H4 (cell line): ENCODE measurements around the gene RNF19B. TPM values are rescaled to one million over a fixed set of nuclear protein-coding genes. Genes with fewer than 3 reads are reported as not detected.
A peak's percentile ranks its signal among the peaks of the same experiment; 100 is the strongest.

Source experiments
- DNase-seq: peaks from one replicate; pipeline ENCODE4 v3.0.0-alpha.2; 2015; ENCODE audit warnings: low spot score
- total RNA-seq: library from RNA; depleted of rRNA; stranded (reverse); fragments of >200 nt; shearing (Covaris generic); gene quantifications from 2 replicates; pipeline ENCODE4 v1.2.3, GENCODE V29; 2014

Gene RNF19B
- total RNA-seq, 1 experiment from 2014 or later: 7.5 TPM

DNA sequence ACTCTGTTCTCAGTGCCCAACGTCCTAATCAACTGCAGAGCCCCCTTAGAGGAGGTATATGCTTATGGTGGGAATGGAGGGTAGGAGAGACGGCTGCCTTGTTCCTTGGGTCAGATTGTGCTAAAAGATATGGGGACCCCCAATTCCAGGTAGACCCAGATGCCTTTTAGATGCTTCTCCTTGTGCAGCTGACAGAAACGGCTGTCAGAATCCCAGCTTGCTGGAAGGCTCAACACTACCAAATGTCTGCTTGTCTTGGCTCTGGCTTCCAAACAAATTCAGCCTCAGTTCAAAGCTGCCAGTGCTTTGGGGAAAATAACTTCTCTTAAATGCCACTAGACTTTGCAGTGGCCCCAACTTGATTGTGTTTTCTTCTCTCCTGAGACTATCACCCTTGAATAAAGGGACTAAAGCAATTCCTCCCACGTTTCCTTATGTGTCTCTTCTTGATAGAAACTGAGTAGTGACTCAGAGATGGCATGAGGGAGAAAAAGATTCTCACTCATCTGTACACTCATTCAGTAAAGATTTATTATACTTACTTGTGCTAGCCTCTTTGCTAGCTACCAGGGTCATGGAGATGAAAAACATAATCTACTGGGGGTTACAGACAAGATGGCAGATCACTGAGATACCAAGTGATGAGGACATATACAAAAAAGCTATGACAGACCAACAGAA lies 3.4 kb upstream of the RNF19B start:
- DNase-seq: no peak

DNA sequence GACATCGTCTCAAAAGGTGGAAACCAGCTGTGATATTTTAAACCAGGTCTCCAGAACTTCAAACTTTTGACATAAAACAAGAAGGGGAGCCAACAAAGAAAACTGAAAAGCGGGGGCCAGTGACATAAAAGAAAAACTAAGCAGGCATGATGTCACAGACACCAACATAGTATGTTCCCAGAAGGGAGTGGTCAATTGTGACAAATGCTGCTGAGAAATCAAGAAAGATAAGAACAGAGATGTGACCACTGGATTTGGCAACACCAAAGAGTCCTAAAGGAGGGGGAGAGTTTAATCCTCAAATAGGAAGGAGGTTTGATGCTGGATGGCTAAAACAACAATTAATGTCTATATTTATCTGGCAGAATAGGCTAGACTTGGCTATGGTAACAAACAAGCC lies 2.3 kb upstream of the RNF19B start:
- DNase-seq: no peak

GRCh38 chr1:32965251-32965747 lies 690 bp upstream of the RNF19B start:
- no peak for DNase-seq

DNA sequence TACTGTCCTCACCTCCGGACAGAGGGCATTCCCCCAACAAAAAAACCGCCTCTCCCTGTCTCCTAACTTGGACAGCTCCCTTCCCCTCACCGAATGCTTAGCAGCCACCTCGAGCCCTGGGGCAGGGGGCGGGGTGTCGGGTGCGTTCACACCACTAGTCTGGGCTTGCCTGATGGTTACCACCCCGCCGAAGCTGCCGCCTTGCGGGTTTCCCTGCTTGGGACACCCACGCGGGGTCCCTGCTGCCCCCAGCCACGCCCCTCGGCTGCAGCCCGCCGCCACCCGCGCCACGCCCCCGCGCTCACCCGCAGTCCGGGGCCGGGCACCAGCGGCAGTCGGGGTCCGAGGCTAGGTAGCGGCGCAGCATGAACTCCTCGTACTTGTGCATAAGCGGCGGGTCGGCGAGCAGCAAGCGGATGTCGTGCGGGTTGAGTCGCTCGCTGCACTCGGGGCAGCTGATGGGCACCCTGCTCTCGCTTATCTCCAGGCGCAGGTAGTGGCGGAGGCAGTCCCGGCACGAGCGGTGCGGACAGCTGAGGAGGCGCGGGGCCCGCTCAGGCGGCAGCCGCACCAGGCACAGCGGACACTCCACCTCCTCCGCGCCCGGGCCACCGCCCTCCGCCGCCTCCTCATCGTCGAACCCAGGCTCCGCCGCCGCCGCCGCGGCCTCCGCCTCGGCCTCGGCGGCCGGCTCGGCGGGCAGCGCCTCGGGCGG lies 706 bp downstream of the RNF19B start:
- DNase-seq: peak; percentile 31

- DNase-seq: peak; percentile 55
Measured at GRCh38 chr1:32962248-32962896, 2.2 kb downstream of the RNF19B start.

GRCh38 chr1:32960819-32961355 lies 3.7 kb downstream of the RNF19B start:
- no peak for DNase-seq

GRCh38 chr1:32960342-32960741 lies 4.3 kb downstream of the RNF19B start:
- no peak for DNase-seq

- no peak for DNase-seq
Measured at GRCh38 chr1:32958827-32959226, 5.8 kb downstream of the RNF19B start.

DNA sequence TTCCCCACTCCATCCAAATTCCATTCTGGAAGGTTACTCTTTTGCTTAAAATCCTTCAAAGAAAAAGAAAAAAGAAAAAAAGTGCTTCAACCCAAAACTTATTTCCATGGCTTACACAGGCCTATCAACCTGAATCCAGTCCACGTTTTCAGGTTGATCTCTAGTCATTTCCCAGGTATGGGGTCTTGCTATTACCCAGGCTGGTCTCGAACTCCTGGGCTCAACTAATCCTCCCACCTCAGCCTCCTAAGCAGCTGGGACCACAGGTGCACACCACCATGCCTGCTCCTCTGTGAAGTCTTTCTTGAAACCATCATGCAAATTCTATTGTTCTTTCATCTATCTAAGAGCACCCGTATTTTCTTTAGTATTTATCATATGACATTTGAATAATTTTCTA lies 7.6 kb downstream of the RNF19B start:
- no peak for DNase-seq

- DNase-seq: no peak
Measured at GRCh38 chr1:32954168-32954567, 10.4 kb downstream of the RNF19B start.

DNA sequence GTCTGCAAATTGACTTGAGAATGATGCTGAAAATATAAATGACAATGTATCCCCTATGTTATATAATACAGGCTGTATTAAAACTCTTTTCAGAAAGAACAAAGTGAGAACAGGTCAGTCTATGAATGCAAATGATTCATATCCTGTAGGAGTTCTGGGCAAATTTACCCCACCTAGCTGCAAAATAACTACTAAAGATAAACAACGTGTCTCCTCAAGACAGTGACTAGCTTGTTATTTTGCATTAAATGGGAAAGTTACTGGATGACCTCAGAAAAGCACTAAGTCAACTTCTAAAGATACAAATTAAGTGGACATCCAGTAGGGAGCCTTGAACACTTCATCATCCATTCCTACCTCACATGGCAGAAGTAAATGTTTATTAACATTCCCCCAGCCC lies 11.1 kb downstream of the RNF19B start:
- DNase-seq: peak; percentile 79

DNA sequence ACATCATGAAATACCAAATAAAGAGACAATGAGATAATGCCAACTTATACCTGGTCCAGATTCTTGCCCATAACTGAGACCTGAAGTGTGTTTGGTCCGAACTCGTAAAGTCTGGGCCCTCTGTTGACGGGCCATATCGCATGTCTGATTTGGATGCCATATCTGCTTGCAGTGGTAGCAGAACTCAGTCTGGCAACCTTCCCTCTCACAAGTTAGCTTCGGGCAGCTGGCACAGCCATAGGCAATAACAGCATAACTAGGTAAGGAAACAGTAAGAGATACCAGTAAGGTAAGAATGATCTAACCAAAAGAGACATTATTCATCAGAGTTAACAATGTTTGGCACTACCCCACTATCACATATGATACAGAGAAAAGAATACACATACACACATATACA lies 15.1 kb downstream of the RNF19B start:
- DNase-seq: no peak

GRCh38 chr1:32948905-32949304 lies 15.7 kb downstream of the RNF19B start:
- DNase-seq: no peak

DNA sequence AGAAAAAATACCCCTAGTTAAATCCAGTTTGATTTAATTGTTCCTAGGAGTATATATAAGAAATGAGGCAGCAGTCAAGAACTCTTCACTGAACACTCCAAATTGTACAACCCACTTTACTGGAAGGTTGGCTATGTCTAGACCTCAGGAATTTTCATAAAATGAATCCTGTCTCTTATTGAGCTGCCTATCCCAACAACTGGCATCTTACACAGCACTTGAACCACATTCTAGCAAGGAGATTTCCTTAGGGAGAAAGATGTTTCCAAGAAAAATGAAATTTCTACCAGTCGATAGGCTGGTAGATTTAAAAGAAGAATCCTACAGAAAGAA lies 16.3 kb downstream of the RNF19B start:
- no peak for DNase-seq

- no peak for DNase-seq
Measured at GRCh38 chr1:32947669-32948389, 16.8 kb downstream of the RNF19B start.

- DNase-seq: no peak
Measured at GRCh38 chr1:32946413-32946812, 18.2 kb downstream of the RNF19B start.

- DNase-seq: no peak
Measured at GRCh38 chr1:32944180-32944579, 20.4 kb downstream of the RNF19B start.

DNA sequence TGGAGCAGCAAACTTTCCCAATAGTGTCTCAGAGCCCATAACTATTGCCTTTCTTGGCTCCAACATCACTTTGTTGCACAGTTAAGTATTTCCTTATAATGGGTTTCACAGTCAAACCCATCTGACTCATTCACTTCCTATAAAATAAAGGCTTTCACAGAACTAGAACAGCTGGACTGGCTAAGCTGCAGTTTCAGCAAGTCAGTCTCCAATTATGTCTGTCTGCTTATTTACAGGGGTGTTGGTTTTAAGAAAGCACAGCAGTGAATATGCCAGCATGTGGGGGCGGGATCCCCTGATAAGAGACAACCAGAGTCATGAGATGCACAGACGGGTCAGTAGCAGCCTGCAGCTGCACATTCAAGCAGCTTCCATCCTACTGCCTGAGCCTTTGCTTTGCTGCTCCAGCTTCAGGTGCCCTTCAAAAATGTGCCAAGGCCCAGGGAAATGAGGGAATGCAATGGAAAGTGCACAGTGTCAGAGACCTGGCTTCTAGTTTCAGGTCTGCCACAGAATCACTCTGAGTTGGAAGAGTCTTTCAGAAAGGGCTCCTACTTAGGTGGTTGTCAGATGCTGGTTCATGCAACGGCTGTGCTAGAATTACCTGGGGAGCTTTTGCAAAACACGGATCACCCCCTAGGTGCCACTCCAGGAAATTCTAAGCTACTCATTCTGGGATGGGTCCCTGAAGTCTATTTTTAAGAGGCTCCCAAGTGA lies 24.8 kb downstream of the RNF19B start:
- peak; percentile 66 for DNase-seq

DNA sequence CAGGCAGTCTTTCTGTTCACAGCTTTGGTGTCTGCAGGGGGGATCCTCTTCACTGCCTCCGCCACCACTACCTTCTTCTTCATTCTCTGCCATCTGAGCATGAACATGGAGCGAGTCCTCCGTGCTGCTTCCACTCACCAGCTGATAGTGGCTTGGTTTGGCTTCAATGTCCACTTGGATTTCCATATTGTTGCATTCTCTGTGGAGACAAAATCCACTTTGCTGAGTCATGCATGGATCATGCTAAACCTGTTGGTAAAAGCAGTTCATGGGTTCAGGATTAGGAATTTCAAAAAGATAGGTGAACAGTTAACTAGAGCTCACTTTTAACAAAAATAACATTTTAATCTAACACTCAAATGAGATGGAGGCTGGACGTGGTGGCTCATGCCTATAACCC lies 27.5 kb downstream of the RNF19B start:
- no peak for DNase-seq

DNA sequence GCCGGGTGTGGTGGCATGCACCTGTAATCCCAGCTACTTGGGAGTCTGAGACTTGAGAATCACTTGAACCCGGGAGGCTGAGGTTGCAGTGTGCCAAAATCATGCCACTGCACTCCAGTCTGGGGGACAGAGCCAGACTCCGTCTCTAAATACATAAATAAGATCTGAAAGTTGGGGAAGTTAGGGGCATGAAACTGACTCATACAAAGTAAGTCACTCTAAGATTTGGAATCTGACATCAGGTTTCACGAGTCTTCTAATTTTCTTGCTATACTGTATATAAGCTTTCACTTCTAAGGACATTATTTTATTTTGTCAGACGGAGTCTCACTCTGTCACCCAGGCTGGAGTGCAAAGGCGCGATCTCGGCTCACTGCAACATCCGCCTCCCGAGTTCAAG lies 30.1 kb downstream of the RNF19B start:
- DNase-seq: no peak

- peak; percentile 32 for DNase-seq
Measured at GRCh38 chr1:32933742-32934322, 30.8 kb downstream of the RNF19B start.
